ENCODE results near the gene PRLHR.

PRLHR gene

DNA sequence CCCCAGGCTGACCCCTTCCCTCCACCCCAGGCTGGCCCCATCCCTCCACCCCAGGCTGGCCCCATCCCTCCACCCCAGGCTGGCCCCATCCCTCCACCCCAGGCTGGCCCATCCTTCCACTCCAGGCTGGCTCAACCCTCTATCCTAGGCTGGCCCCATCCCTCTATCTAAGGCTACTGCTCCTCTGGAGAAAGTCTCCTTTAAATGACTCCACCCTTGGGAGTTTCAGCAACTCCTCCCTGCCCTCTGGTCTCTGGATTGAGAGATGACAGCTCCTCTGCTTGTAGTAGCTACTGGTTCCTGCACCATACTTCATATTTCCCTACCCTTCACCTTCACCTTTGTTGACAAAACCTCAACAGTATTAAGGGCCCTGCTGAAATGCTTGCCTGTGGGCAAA, 8.5 kb downstream of the PRLHR start:
- no peak for DNase-seq

DNA sequence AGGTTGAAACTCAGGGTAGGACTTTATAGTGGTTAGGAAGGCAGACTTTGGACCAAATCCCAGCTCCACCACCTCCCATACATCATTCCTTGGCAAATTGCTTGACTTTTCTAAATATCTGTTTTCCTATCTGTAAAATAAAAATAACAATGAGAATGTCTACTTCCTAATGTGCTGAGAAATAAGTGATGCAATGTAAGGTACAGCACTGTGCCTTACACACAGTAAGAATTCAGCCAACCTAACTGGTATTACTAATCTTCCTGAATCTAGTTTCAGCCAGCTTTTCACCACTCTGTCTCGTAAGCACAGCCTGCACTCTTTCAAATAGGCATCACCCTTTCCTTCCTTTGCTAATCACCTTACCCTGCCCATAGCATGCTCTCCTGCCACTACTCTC, 9.7 kb downstream of the PRLHR start:
- DNase-seq: no peak

DNA sequence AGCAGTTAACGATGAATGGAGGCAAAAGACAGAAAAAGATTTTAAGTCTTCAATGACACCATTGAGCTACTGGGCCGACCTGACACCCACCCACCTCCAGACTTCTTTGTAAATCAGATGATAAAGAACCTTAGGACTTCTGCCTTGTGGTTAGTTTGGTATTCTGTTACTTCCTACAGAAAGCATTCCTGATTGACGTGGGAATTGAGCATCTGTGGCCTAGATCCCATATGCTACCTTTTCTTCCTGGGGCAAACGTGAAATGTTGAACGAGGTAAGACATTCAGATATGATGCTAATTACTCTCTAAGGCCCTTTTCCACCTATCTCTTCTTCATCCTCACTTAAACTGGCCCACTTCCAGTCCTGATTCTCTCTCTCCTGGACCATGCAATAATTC, 10.2 kb downstream of the PRLHR start:
- DNase-seq: no peak

DNA sequence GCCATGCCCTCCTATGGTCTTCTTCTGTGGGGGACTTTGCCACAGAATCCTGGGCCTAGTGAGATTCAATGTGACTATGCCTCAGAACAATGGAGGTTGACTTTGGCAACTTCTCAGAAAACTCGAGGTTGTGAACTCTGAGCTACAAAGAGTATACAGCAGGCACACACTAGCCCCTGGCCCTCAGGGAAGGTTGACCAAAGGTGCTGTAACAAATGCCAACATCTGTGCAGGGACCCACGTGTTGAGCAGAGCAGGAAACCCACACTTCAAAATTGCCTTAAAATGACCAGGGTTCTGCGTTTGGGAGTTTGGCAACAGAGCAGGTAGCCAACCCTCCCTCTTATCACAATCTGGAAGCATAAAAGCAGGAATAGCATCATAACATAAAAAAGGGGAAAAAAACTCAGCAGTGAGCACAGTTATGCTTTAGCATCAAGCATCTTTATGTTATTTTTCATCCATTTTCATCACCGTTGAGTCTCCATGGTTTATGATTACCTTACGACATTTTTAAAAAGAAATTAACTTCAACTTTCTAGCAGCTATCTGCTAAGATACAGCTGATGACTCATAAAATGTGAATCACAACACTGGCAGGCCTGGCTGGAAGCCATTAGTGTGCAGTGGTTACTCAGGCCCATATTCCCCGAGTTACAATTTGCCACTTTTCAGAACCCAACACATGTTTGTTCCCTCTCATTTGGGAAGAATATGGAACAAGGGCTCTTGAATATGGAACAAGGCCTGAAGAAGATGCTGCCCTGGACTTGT, 11.1 kb downstream of the PRLHR start:
- DNase-seq: no peak

DNA sequence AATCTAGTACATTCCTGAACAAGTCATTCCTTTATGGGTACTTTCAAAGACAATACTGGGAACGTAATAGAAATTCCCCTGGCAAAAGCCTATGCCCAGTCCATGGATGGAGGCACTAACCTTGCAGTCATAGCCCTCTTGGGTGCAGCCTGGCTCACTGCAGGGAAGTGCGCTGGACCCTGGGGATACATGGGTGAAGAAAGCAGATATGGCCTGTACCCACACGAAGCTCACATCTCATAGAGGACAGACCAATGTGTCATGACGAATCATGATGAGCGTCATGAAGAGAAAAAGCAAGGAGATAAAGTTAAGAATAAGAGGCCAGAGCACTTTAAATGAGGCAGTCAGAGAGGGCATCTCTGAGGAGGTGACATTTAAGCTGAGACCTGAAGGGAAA, 11.8 kb downstream of the PRLHR start:
- DNase-seq: no peak

DNA sequence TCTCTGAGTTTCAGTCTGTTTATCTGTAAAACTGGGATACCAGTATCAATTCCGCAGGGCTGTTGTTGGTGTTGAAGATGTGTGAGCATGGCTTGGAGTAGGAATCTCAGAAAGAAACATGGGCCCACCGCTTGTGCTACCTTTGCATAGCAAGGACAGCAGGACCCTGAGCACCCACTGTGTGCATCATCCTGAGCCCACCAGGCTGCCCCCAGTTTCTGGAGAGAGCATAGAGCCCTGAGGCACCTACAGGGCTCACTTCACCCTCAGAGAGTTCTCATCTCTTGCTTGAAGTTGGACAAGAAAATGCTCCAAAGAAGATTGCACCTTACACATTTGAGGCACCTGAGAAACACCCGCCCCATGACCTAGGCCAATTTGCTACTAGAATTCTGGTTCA, 12.9 kb downstream of the PRLHR start:
- DNase-seq: no peak

DNA sequence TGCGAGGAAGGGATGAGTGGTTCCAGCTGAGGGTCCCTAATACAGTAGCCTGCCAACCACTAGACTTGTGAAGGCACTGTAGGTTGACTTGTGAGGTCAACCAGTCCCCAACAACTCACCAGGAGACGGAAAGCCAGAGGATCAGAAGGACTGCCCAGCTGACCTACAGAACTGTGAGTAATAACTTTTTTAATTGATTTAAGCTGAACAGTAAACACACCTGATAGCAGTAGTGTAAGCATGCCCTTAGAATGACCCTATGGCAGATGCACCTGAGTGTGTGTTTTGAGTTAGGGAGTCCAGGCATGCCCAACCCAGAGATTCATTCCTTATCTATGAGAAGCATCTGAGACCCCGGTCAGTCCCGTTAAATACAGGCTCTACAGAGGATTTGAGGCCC, 14.1 kb downstream of the PRLHR start:
- DNase-seq: no peak

DNA sequence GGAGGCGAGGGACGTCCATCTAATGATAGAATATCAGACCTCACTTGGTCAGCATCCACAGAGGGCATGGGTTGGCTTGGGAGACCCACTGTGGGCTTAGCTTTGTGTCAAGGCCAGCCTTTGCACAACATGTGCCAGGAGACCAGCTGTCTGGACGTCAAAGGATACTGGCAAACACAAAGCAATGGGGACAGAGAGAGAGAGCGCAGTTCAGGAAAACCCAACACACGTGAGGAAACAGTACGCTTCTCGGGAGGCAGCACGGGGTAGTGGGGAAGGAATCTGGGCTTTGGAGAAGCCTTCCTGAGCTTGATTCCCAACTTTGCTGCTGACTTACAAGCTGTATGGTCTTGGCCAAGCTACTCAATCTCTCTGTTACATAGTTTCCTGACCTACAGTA, 14.7 kb downstream of the PRLHR start:
- no peak for DNase-seq

DNA sequence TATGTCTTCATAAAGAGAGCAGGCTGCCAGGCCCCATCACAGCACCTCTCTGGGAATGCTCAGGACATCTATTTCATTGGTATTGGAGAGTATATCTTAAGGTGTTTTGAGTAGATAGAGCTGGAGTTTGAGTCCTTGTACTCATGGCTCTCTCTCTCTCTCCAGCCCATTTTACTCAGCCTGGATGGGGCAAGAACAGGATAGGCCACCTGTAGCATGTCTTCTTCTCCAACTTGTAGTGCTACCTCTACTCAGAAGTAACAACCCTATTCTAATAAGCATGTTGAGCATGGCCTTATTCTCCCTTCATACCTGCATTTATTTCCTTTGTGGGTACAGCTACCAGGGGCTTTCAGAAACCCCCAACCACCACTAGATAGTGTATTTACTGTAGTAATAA, 21.9 kb downstream of the PRLHR start:
- no peak for DNase-seq

DNA sequence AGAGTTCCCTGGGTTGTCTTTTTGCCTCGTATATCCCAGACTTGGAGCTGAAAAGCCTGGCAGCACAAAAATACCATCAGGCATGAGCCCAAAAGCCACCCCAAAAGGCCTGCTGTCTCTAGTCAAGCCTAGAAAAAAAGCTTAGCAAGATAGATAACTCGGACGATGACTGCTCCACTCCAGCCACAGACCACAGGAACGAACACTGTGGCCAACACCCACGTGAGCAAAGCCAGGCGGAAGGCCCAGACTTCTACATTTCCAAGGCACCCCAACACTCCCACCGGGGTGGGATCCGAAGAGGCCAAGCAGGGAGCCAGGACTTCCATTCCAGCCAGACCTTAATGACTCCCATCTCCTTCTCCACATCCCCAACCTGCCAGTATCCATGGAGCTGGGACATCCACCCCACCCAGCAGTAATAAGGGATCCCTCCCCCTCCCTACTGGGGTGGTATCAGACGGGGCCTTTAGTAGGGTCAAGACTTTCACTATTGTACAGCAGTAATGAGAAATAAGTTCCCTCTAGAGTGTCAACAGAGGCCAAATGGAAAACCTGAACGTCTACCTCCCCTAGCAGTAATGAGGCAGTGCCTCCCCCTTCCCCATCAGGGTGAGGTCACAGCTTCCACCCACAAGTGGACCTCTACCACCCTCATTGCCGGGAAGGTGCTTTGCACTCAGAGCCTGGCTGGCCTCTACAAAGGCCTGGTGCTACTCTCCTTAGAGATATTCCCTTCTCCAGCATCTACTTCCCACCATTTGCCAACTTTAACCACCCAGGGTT, 23.0 kb downstream of the PRLHR start:
- DNase-seq: no peak

DNA sequence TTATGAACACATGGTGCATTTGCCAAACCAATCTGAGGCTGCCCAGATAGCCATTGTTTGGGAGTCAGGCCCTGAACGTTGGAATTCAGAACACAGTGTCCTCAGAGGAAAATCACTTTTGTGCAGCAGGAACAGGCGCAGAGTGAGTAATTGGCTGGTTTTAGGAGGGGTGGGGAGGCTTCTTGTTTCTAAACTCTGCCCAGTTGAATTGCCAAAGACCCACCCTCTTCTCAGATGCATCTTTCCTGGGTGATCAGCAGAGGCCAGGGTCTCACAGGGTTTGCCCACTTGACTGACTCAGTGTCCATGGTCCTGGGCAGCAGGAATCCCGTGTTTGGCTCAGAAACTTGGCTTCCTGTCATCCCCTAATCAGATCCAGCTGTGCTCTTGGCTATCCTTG, 24.3 kb downstream of the PRLHR start:
- no peak for DNase-seq

DNA sequence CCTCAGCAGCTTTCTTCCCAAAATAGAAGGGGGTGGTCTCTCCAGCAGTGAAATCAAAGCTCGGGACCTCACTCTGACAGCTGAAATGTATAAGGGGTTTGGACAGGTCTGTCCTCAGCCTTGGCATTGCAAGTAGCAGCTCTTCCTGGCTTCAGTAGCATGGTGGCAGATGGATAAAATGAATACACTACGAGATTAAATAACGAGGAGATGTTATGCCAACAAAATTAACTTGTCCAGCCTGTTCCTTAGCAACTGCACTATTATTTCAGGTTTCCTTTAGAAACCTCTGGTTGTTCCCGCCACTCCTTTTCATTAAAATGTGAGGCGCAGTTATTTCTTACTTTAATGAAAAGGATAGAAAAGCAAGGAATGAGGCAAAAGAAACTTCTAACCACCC, 24.9 kb downstream of the PRLHR start:
- DNase-seq: no peak

DNA sequence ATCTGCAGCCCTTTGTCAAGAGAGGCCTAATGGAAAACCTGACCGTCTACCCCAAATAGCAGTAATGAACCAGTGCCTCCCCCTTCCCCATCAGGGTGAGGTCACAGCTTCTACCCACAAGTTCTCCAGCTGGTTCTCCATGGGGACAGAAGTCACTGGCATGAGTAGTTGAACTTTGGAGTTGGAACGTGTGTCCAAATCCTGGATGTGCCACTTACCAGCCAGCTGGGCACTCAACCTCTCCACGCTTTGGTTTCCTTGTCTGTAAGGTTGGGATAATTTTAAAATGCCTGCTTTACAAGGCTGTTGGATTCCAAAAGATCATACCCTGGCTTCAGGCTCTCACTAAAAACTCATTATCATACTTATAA, 25.6 kb downstream of the PRLHR start:
- no peak for DNase-seq

DNA sequence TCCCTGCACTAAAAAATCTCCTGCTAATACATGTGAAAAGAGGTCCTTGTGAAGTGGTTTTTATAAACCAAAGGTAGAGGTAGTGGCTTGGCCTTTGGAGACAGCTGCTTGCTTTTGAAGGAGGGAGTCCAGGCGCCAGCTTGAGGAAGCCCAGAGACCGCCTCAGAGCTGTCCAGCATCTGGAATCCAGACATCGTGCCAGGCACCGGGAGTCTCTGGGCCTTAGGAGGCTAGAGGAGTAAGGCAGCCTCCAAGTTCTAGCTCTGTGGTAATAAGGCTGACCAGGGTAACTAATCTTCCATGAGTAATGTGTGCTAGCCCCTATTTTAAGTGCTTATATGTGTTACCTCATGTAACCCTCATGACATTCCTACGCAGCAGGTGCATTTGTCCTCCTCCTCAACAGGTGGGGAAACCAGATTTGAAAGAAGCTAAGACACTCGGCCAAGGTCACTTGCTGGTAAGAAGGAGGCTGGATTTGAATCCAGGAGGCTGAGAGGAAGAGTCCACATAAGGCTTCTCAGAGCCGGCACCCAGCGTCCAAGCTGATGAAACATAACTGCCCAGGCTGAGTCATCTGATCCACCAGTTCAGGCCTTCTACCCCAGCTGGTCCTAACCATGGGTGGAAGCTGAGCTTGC, 26.1 kb downstream of the PRLHR start:
- no peak for DNase-seq

DNA sequence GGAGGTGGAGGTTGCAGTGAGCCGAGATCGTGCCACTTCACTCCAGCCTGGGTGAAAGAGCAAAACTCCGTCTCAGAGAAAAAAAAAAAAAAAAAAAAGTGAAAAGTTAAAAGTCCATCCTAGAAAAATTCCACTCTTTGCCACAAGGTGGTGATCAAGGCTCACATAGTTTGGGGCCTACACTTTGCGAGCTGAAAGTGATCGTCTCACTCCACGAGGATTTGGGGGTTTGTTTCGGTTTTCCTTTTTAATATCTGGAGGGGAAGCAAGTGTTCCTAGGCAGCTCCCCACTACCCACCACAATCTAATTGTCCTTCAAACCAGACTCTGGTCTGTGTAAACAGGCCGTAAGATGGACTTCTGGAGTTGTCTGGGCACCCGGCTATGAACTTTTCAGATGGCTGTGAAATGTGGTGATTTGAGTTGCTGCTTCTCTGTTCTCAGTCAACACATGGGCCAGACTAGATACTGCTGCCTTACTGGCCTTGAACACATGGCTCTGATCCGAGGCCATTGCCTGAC, 27.1 kb downstream of the PRLHR start:
- DNase-seq: peak in 2 of 4 experiments; percentile 10 to 14

DNA sequence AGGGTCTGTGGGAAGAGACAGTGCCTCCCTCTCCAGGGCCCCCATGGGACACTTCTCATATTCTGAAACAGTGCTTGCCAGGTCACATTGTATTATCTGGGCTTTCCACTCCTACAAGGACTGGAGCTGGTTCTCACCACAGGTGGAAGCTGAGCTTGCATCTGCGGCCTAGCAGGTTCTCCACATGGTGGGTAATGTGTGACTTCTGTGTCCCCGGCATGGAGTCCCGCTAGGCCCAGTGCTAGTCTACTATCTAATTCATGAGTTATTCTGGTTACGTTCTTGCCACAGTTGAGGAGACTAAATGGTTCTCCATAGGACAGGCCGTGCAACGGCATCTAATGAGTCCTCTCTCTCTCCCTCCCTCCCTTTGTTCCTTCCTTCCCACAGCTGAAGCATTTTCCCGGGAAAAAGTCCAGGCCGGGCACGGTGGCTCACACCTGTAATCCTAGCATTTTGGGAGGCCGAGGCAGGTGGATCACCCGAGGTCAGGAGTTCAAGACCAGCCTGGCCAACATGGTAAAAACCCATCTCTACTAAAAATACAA, 27.7 kb downstream of the PRLHR start:
- no peak for DNase-seq

DNA sequence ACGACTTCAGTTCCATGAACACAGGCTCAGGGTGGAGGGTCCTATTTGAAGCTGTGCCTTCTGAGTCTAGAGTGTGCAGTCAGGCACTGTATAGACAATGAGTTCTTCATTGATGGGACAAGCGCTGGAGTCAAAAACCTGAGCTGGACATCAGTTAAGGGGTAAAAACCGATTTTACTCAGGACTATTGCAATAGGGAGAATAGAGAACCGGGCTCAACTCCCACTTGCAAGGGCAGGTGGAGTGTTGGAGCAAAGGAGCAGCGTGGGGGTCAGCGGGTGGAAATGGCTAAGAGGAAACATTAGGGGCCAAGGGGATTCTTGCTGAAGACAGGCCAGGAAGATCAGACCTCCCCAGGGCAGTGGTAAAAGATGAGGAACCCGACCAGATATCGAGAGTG, 28.5 kb downstream of the PRLHR start:
- no peak for DNase-seq

DNA sequence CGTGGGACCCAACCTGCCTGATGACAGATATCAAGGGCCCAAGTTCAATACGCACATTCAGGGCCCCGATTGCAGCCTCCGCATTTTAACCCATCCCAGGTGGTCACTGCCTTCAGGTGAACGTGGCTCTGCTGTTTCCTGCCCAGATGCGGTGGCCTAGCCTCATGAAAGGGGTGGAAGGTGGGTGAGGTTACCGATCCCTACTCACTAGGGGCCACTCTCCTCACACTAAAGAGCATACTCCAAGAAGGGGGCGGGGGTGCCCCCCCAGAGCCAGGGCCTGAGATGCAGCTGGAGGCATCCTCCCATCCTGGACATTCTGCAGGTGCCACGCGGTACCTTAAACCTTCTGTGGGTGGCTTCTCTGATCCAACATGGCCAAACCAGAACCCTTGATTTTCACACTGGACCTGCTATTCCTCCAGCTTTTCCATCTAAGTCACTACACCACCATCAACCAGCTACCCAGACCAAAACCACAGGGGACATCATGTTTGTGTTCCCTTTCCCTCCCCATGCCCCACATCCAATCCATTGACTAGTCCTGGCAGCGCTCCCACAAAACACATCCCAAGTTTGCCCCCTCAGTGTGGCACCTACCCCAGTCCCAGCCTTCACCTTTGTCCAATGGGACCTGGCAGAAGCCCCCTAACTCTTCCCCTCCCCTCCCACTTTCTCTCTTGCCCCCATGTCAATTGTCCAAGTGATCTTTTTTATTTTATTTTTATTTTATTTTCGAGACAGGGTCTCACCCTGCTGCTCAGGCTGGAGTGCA, 30.0 kb downstream of the PRLHR start:
- DNase-seq: no peak

DNA sequence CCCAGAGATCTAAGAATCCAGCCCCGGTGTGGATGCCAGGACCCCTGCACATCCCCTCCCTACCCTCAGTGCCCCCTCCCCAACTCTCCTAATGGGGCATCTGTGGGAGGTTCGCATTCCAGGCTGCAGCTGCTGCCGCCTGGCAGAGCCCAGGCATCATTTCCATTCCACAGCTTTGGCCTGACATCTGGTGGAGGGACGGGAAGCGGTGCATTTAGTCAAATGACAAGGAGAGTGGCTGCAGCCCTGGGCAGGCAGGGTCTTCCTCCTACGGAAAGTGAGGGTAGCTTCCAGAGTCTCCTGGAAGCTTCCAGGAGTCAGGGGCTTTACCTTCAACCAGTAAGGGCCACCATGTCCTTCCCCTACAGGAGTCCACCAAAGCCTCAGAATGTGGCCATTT, 30.8 kb downstream of the PRLHR start:
- no peak for DNase-seq

DNA sequence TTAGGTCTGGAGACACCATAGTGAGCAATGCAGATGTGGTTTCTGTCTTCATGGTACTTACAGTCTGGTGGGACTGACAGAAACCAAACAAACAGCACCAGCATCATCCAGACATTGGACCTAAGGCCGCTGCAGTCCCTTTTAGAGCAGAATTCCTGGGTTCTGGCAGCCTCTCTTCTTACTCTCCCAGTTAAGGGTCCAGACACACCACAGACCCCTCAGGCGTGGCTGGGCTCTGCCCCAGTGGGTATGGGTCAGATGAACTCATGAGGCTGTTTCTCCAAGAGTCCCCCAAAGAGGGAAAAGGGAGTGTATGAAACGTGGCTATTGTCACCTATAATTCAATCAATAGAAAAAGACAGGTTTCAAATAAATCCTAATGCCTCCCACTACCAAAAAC, 31.3 kb downstream of the PRLHR start:
- no peak for DNase-seq

DNA sequence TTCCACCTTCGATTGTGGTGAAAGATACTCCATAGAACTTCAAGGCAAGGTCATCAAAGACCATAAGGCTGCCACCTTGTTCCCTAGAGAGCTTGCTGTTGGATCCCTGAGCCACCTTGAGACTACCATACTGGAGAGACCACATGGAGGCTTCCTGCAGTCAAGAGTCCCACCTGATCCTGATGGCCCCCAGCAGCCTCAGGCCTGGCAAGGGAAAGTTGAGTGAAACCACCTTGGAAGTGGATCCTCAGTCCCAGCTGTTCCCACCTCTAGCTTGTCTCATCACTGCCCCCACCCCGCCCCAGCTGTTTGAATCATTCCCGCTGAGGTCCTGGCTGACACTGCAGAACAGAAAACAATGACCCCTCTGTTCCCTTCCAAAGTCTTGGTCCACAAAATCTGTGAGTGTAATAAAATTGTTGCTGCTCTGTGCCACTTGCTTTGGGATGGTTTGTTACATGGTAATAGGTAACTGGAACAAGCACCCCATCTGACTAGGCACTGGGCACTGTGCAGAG, 32.0 kb downstream of the PRLHR start:
- DNase-seq: no peak

DNA sequence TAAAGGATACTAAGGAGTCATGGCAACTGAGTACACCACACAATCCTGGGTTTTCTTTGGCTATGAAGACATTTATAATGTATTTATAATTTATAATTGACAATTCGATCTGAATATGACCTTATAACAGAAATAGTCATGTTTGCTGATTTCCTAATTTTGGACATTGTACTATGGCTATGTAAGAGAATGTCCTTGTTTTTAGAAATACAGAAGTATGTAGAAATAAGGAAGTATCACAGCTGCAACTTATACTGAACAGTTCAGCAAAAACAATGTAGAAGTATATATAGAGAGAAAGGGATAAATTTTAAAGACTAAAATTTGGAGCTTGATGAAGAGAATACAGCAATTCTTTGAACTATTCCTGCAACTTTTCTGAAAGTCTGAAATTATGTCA, 32.6 kb downstream of the PRLHR start:
- no peak for DNase-seq

DNA sequence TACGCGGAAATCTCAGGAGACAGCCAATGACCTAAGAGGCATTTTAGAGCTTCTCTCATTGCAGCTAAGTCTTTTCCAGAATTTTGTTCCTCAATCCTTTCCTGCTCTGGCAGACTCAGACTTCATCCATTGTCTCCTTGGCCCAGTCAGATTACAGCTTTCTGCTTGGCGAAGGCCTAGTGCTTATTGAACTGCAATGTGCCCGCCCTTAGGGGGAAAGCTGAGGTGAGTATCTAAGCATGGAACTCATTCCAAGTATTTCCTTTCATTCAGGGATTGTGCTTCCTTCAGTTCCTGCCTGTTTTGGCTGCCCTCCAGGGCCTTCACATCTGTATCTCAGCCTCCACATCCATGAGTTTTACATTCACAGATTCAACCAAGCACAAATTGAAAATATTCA, 37.5 kb downstream of the PRLHR start:
- DNase-seq: no peak
